Nucleus accumbens (tissue), 56 donors: ENCODE results near the gene PARP8.

Source experiments
- DNase-seq, 56 donors: peaks; one replicate each; lab custom pipeline; 2025; lab: John Stamatoyannopoulos, UW

The PARP8 gene

DNA sequence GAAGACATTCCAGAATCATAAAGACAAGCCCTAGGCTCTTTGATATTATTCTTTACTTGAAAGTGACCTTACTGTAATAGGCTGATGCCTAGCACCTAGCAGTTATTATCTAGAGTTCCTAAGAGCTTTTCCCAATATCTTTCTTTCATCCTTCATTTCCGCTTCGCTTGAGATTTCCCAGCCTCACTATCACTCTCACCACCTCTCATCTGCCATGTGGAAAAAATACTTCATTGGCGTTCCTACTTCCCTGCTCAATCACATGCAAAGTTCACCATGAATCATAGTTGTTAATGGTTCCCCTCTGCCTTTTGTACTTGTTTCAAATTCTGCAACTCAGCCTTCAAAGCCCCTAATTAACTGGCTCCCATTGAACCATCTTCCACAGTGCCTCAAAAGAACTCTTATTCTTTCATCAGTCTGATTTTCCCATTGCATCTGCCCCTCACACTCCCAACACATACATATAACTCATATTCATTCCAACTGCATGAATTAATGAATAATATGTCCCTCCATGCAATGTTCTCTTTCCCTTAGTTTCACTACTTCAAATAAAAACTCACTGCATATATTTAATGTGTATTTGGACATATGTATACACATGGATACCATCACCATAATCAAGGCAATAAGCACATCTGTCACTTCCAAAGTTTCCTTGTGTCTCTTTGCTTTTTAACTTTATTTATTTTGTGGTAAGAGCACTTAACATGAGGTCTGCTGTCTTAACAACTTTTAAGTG lies 221.6 kb downstream of the PARP8 start:
- DNase-seq = no peak

DNA sequence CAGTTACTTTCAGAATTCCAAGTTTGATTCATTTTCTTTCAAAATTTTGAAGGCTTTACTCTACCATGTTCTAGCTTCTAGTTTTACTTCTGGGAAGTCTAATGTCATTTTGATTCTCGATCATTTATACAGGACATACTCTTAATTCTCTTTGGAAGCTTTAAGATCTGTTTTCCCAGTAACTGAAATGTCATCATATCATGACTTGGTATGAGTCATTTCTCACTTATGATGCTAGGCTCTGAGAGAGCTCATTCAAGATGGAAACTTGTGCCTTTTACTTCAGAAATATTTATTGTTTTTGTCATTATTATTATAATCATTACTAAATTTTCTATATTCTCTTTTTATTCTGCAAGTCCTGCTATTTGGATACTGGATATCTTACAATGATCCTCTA lies 222.3 kb downstream of the PARP8 start:
- no peak for DNase-seq

DNA sequence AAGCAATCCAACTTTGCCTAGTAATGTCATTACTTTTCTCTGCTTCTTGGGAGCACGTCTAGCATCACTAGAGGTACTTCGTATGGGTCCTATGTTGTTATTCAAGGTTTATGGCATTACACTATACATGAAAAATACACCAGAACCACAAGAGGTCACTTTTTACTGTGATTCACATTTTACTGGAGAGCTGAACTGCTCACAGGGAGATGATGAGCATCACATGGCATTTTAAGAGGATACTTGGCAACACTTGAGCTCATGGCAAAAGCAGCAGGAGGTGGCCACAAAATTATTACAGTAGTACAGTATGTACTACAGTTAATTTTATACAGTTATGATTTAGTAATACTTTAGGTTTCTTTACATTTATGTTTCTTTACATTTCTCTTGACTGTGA lies 223.4 kb downstream of the PARP8 start:
- no peak for DNase-seq
